HG03045 (cell line): ENCODE data around the gene GPC6.

Experiments
- ATAC-seq: cut with Tn5 transposase; IDR thresholded peaks from one replicate; pipeline ENCODE4 v1.9.1; 2021; ENCODE audit warnings: mild to moderate bottlenecking, moderate library complexity; ENCODE audit not compliant: unreplicated experiment

Gene GPC6

GRCh38 chr13:93660391-93661063 lies 433.9 kb downstream of the GPC6 start:
- no peak for ATAC-seq

DNA sequence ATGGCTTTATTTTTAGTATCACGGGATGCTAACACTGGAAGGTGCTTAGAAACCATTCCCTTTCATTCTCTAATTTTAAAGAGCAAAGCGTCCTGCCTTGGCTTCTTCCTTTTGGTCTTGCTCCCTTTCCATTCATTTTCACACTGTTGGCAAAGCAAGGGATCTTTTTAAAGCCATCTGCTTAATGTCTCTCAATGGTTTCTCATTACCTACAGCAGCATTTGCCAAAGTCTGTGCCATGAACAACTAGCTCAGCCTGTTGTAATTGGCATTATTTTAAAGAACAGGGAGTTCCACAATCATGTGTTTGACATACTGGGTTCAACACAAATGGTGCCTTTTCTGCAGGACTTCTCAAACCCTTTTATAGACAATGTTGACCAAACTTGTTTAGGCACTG lies 444.3 kb downstream of the GPC6 start:
- no peak for ATAC-seq

DNA sequence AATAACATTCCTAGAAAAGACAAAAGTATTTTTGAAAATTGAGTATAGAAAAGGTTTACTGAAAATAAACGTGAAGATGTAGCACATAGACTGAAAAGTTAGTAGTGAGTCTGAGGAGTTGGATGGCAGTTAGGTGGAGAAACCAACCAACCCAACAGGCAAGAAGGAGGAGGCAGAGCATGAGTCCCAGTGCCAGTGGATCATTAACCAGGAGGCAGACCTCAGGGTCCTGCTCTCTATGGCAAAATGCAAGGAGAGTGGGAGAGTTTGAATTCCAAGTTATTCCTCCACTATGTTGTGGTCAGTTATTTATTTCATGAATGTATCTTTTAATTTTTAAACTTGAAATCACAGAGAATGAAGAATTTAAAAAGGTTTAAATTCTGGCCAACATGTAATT lies 446.4 kb downstream of the GPC6 start:
- ATAC-seq: no peak

- ATAC-seq: no peak
Observed at GRCh38 chr13:93673885-93674284, 447.3 kb downstream of the GPC6 start.

GRCh38 chr13:93674337-93674755 lies 447.7 kb downstream of the GPC6 start:
- ATAC-seq: no peak

- no peak for ATAC-seq
Observed at GRCh38 chr13:93680329-93680728, 453.7 kb downstream of the GPC6 start.

DNA sequence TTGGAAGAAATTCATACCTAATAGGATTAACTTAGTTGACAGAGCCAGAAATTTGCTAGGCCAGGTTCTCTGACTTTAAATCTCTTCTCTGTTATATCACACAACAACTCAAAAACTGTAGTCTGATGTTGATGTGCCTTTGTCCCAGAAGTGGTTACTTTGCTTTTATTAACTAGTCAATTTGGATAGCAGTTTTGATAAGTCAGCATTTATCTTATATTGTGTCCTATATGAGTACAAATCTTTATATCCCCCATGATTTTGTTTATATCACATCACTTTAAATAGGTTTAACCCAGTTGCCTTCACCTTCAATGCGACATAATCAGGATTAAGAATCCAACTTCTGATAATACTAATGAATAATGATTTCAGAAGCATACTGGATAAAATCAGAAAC lies 459.3 kb downstream of the GPC6 start:
- ATAC-seq: no peak

DNA sequence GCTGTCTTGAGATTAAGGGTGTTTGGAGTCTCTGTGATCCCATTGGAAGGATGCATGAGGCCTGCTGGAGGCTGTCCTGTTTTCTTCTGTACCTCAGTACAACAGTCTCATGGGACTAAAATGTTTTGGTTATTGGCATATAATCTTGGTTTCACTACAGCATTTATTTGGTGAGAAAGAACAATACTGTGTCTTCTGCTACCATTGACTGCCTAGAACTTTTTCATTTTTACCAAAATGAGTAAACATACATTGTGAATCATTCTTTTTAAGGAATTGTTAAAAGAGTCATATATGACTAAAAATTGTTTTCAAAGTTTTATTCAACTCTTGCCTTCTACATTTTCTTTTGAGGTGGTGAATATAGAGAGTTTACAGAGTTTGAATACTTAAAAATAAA lies 459.8 kb downstream of the GPC6 start:
- ATAC-seq: no peak

DNA sequence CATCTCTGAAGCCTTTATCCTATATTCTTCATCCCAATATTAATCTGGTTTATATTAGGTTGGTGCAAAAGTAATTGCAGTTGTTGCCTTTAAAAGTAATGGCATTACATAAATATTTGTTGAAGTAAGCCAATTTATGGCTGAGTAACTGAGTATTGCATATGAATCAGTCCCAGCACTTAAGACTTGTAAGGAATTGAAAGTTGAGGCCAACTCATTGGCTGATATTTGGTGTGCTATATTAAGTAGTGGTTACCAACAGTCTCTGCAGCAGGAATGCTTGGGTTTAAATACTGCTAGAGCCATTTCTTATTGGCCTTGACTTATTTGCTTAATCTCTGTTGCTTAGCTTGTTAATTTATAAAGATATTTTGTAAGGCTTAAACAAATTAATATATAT lies 460.7 kb downstream of the GPC6 start:
- no peak for ATAC-seq

- ATAC-seq: no peak
Observed at GRCh38 chr13:93689333-93689732, 462.7 kb downstream of the GPC6 start.

GRCh38 chr13:93690139-93690538 lies 463.5 kb downstream of the GPC6 start:
- ATAC-seq: no peak

- no peak for ATAC-seq
Observed at GRCh38 chr13:93698016-93698613, 471.5 kb downstream of the GPC6 start.

- no peak for ATAC-seq
Observed at GRCh38 chr13:93700115-93700514, 473.5 kb downstream of the GPC6 start.

DNA sequence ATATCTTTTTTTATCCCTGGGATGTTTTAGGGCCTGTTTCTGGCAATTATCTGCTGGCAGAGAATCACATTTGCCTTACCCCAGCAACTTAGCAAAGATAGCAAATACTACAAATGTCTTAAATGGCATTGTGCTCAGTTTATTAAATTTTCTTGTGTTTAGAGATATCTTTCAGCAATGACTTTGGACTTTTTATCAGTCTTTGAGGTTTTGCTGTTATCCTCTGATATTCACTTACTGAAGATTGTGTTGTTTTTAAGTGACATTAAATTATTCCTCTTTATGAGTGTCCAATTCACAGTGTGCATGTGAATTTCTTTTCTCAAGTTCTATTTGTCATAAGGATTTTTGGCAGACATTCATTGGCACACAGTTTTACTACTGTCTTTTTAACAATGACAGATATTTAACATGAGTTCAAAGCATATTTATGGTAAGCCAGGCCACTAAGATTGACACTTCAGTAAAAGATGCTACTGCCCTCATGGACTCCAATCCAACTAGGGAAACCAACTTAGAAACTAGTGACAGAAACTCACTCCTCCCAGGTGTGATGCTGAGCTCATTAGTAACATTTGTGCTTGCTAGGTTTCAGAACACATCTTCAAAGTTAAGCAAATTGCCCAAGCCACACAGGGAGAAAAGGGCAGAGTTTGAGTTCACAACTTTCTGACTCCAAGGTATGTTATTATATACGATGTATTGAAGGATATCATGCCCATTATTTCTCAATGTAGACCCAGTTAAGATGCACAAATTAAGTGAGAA lies 481.9 kb downstream of the GPC6 start:
- ATAC-seq: no peak

GRCh38 chr13:93709506-93710244 lies 483.1 kb downstream of the GPC6 start:
- no peak for ATAC-seq

- ATAC-seq: no peak
Observed at GRCh38 chr13:93714171-93714570, 487.6 kb downstream of the GPC6 start.

DNA sequence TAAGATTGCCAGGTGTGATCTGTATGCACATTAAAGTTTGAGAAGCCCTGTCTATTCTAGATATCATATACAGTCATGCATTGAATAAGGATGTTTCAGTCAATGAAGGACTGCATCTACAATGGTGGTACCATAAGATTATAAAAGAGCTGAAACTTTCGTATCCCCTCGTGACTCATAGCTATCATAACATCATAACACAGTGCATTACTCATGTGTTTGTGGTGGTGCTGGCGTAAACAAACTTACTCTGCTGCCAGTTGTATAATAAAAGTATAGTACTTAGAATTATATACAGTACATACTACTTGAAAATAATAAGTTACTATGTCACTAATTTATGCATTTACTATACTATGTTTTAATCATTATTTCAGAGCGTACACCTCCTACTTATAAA lies 489.3 kb downstream of the GPC6 start:
- ATAC-seq: no peak

GRCh38 chr13:93716623-93717022 lies 490.0 kb downstream of the GPC6 start:
- ATAC-seq: no peak

GRCh38 chr13:93721483-93721882 lies 494.9 kb downstream of the GPC6 start:
- no peak for ATAC-seq

DNA sequence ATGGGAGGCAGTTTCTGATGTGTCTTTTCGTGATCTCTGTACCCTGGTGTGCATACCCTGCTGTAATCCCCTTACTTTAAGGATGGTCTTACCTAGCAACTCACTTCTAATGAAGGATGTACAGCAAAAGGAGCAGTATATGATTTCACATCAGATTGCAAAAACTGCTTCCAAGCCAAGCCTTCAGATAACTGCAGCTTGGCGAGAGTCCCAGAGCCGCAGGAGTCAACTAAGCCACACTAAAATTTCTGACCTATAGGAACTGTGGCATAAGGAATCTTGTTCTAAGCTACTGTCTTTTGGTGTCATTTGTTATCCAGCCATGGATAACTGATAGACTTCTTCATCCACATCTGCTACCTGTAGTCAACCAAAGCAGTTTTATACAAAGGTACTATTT lies 496.7 kb downstream of the GPC6 start:
- no peak for ATAC-seq

DNA sequence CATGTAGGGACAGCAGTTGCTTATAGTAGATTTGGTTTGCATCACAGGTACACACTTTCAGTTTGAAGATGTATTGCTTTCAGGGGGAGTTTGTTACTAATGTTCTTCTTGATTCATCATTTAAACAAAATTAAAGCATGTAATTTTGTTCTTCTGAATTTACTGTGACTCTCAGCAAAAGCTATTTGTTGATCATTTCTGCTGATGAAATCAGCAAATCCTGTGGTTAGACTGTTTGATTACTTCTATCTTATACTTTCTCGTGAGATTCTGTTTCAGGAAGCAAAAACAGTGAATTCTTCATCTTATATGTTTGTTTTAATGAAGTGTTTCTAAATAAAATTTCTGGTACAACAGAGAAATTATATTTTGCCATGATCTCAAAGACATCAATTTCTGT lies 497.6 kb downstream of the GPC6 start:
- no peak for ATAC-seq
